GM12874 (cell line): Measurements from ENCODE around the gene ECE1.

Experiments
- CTCF ChIP-seq: IDR thresholded peaks from 2 replicates; pipeline ENCODE4 v1.5.1; 2011; ENCODE audit warnings: low read depth, mild to moderate bottlenecking, control low read depth, low read length, moderate library complexity; ENCODE audit not compliant: insufficient read depth

The ECE1 gene

GRCh38 chr1:21265644-21266043, 24.6 kb downstream of the ECE1 start:
- TF ChIP-seq CTCF, result no peak

GRCh38 chr1:21264898-21265297, 25.4 kb downstream of the ECE1 start:
- TF ChIP-seq CTCF, result no peak

- no peak for TF ChIP-seq CTCF
These were observed 26.5 kb downstream of the ECE1 start for GRCh38 chr1:21263653-21264225.

GRCh38 chr1:21263052-21263429, 27.2 kb downstream of the ECE1 start:
- TF ChIP-seq CTCF, result no peak

GRCh38 chr1:21262293-21263051, 27.8 kb downstream of the ECE1 start:
- TF ChIP-seq CTCF, result no peak

GRCh38 chr1:21261551-21262292, 28.5 kb downstream of the ECE1 start:
- TF ChIP-seq CTCF, result no peak

GRCh38 chr1:21260405-21261125, 29.7 kb downstream of the ECE1 start:
- TF ChIP-seq CTCF, result no peak
